GM18508 (cell line): Measurements from ENCODE around the gene DCLRE1C.
"Not testable (repeated sequence)": the region's sequence is repeated elsewhere in the genome, so short reads cannot be mapped to it uniquely, and the experiment has no call there.

ENCODE experiments used
- ATAC-seq: cut with Tn5 transposase; IDR thresholded peaks from one replicate; pipeline ENCODE4 v1.9.1; 2021; ENCODE audit warnings: moderate number of reproducible peaks; ENCODE audit not compliant: insufficient read depth, unreplicated experiment

Gene DCLRE1C

DNA sequence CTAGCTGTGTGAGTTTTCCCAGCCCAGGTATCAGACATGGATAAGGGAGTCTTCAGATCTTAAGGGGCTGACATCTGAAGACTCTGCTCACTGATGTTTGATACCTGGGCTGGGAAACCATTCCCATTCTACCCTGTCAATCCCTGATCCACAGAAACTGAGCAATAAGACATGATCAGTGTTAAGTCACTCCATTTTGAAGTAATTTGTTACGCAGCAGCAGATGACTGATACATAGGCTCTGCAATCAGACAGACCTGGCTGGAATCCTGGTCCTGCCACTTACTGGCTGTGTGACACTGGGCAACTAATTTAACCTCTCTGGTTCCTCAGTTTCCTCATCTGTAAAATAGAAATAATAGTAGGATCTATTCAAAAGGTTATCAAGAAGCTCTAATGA, 6.6 kb downstream of the DCLRE1C start:
- ATAC-seq = no peak

DNA sequence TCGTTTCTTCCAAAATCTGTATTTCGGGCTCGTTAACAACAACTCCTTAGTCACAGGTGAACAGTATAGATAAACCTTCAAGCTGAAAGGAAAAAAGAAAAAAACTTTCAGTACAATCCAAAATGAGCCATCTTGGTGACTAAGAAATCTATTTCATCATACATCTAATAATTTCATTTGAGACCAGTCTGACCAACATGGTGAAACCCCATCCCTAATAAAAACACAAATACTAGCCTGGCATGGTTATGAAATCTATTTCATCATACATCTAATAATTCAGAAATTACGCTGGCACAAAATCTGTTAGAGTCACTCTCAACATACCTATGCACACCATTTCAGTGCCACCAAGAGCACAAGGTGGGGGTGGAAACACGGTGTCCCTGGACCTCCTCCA, 8.8 kb downstream of the DCLRE1C start:
- no peak for ATAC-seq

DNA sequence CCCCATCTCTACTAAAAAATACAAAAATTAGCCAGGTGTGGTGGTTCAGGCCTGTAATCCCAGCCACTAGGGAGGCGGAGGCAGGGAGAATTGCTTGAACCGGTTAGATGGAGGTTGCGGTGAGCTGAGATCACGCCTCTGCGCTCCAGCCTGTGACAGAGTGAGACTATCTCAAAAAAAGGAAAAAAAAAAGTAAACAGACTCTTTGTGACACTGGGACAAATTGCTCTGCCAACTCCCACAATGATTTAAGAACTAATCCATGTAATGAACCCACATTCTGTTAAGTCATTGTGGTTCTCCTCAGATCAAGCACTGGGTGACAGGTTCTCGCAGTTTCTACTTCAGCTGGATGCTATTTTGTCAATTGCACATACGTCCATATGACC, 11.0 kb downstream of the DCLRE1C start:
- not testable (repeated sequence) for ATAC-seq

DNA sequence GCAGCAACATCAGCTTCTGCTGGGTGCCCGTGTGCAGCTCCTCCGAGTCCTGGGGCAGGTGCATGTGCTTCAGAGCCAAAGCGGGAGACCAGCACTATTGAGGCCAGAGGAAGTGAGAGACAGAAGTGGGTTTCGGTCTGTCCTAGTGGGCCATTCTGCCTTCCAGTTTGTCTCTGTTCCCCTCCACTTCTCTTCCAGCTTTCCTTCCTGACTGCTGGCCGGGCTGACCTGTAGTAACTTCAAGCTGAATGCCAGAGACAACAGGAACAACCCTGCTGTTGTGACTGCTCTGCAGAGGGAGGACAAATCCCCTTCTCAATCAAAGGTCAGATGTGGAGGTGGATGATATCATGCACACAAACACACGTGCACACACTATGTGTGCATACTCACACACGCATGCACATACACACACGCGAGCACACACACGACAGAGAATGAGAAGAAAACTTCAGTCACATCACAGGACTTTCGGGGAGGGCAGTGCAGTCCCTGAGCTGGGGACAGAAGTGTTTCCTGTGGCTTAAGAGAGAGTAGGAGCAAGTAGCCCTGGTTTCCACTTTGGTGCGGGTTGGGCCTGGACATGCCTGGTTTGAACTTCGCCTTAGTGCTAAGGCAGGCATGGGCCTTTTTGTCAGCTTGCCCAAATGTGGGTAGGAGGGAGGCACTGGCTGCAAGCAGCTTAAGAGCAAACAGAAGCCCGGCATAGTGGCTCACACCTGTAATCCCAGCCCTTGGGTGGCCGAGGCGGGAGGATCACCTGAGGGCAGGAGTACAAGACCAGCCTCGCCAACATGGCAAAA, 11.5 kb downstream of the DCLRE1C start:
- ATAC-seq = not testable (repeated sequence)

DNA sequence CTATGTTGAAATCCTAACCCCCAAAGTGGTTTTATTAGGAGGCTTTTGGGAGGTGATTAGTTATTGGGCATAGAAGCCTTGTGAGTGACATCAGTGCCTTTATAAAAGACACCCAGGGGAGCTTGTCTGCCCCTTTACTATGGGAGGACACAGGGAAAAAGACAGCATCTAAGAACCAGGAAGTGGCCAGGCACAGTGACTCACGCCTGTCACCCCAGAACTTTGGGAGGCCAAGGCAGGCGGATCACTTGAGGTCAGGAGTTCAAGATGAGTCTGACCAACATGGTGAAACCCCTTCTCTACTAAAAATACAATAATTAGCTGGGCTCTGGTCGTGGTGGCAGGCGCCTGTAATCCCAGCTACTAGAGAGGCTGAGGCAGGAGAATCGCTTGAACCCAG, 14.9 kb downstream of the DCLRE1C start:
- ATAC-seq = not testable (repeated sequence)

DNA sequence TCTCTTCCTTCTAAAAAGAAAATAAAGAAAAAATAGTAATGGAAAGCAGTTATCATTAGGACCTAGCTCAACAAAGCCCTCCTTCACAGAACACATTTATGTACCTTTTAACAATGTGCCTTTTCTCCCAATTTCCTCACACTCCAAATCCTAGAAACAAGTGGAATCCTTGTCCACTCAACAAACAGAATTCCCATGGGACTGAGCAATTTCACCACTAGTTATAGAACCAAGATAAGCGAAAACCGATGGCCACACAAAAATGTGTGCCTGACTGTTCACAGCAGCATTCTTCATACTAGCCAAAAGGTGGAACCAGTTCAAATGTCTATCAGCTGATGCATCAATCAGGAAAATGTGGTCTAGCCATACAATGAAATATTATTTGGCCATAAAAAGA, 17.3 kb downstream of the DCLRE1C start:
- no peak for ATAC-seq

DNA sequence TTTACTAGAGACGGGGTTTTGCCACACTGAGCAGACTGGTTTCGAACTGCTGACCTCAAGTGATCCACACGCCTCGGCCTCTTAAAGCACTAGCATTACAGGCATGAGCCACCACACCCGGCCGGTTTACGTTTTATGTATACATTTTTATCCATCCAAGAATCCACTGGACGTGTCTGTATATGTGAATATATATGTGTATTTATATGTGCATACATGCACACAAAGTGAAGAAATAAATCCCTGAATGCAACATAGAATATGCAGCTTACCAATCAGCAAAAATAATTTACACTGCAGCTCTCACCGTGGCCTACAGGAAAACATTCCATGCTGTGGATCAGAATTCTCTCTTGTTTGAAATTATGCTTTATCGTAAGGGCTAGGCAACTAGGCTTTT, 23.3 kb downstream of the DCLRE1C start:
- ATAC-seq = no peak

DNA sequence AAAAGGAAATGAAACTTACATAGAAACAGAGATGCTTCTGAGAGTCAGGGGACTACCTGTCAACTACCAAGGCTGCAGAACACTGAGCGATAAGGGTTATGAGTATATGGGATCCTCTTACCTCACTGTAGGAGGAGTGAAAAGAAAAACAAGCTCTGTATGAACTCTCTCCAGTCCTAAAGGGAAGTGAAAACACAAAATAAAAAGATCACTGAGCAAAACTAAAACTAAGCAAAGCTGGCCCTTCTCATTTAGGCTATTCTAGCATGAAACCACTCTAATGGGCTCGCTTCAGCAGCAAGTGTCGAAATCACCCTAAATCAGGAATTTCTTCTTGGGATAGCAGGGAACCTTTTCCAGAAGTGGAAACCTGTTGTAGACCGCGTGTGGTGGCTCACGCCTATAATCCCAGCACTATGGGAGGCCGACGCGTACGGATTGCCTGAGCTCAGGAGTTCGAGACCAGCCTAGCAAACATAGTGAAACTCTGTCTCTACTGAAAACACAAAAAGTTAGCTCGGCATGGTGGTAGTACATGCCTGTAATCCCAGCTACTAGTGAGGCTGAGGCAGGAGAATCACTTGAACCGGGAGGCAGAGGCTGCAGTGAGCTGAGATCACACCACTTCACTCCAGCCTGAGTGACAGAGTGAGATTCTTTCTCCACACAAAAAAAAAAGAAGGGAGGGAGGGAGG, 27.0 kb downstream of the DCLRE1C start:
- ATAC-seq = peak; percentile 86

DNA sequence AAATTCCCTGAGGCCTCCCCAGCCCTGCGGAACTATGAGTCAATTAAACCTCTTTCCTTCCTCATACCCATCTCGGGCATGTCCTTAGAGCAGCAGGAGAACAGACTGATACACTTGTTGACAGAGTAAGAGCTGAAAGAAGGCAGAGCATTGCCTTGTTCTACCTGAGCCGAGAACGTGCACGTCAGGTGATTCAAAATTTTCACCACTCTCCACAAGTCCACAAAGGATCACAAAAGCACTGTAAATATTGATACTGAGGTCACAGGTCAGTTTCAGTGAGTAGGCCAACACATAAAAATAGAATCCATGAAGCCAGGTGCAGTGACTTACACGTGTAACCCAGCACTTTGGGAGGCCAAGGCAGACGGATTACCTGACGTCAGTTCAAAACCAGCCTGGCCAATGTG, 27.8 kb downstream of the DCLRE1C start:
- no peak for ATAC-seq

DNA sequence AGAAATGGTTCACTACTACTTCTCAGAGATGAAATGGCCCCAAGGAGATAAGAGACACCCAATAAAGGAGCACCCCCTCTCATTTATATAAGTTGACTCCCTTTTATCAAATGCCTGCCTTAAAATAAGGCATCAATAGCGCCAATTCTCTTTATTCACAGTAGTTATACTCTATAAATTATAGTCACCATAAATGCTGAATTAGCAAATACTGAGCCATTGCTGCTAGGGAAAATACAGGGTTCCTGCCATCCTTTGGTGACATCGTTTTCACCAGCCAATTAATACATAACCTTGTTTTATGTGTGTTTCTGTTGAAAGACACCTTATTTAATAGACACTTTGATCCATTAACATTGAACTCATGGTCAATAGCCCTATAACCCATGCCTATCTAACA, 28.6 kb downstream of the DCLRE1C start:
- ATAC-seq = no peak

DNA sequence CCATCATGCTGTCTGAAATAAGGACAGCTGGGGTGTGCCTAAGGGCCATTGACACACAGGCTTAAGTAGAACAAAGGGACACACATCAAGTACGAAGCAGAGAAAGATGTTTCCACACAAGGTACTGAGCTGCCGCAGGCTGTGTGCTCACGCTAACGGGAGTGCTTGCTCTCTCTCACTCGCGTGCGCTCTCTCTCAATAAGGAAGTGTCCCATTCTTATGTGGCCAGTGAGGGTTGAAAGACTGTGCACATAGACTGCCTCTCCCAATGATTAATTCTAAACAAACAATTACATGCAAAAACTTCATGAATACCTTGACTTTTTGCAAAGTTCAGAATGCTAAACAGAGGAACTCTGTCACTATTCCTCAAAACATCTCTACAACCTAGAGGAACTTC, 29.9 kb downstream of the DCLRE1C start:
- ATAC-seq = no peak

DNA sequence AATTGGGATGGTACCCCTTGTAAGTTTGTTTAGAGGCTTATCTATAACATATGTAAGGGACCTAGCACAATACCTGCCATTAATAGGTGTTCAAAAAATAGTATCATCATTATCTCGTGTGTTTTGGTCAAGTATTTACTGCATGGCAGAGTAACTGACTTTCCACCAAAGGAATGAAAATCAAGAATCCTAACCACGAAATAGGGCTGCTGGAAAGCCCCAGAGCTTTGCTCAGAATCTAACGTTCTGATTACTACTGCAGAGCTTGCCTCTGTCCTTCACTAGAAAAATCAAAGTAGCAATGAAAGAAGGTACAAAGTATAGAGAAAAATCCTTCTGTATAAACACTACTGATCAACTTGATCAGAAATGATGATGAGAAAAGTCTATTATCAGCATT, 34.9 kb downstream of the DCLRE1C start:
- ATAC-seq = no peak

DNA sequence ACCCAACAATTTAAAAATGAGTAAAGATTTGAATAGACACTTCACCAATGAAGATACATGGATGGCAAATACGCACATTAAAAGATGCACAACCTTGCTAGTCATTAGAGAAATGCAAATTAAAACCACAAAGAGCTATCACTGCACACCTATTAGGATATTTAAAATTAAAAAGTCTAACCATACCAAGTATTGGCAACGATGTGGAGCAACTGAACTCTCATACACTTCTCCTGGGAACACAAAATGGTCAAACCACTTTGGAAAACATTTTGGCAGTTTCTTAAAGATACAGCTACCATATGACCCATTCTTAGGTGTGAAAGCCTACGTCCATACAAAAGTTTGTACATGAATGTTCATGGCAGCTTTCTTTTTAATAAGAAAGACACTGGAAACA, 36.1 kb downstream of the DCLRE1C start:
- ATAC-seq = no peak

DNA sequence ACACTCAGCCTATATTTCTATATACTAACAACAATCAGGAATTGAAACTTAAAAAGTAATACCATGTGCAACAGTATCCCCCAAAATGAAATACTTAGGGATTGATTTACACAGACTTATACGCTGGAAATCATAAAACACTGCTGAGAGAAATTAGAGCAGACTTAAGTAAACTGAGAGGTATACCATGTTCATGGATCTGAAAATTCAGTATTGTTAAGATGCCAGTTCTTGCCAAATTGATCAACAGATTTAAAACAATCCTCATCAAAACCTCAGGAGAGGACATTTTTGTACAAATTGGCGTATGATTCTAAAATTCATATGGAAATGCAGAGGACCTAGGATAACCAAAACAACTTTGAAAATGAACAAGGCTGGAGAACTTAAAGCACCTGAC, 37.3 kb downstream of the DCLRE1C start:
- no peak for ATAC-seq

DNA sequence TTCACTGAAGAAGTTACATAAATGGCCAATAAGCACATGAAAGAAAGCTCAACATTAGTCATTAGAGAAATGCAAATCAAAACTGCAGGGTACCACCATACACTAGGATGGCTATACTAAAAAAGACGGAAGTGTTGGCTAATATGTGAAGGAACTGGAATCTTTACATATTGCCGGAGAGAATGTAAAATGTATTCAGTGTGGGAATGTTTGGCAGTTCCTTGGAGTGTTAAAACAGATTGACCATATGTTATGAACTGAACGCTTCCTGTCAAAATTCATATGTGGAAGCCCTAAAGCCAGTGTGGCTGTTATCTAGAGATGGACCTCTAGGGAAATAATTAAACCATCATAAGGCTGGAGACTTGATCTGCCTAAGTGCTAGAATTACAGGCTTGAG, 42.1 kb downstream of the DCLRE1C start:
- ATAC-seq = no peak

DNA sequence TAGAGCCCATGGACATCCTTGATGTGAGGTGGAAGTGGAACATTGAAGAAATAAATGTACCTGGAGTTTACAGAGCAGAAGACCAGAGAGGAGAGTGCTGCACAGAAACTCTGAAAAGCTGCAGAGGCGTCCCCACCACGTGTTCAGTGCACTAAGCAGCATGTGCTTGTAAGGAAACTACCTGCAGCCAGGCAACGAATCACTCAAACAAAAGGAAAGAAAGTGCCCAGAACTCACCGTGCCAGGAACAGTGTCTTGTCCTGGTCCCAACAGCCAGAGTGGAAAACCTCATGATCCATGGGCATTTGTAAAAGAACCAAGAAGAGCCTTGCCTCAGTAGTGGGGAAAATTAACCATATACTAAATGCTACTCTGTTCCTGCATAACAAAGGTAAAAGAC, 42.9 kb downstream of the DCLRE1C start:
- ATAC-seq = no peak

DNA sequence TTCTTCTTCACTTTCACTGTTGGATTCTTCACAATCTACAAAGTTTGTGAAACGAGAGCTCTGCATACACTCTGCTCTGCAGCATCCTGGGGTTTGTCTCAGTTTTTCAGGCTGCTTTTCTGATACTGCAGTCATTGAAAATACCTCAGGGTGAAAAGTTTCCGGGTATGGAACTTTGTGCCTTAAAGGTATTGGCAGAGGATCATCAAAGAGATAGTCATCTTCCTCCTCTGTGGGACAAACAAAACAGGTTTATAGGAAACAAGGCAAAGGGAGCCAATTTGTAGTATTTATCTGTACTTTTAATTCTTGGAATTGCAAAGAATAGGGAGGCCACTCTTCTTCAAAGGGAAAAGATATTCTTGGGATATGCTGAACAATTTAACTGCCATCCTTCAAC, 44.8 kb downstream of the DCLRE1C start:
- ATAC-seq = no peak

DNA sequence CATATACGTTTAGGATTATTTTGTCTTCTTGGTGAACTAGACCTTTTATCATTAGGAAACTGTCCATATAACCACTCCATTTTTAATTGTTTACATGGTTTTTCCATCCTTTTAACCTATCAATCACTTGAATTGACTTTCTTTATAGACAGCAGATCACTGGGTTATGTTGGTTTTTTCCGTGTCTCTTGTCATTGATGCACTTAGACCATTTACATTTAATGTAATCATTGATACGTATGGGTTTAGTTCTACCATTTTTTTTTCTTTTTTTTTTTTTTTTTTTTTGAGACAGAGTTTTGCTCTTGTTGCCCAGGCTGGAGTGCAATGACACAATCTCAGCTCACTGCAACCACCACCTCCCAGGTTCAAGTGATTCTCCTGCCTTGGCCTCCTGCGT, 46.3 kb downstream of the DCLRE1C start:
- ATAC-seq = not testable (repeated sequence)

DNA sequence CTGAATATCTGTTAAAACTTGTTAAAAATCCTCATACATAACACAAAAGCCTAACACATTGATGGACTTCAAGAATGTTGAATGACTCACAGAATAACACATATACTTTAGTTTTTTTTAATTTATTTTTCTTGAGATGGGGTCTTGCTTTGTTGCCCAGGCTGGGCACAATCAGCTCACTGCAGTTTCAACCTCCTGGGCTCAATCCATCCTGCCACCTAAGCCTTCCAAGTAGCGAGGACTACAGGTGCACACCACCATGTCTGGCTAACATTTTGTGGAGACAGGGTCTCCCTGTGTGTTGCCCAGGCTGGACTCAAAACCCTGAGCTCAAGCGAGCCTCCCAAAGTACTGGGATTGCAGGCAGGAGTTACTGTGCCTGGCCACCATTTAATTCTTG, 47.1 kb downstream of the DCLRE1C start:
- no peak for ATAC-seq

DNA sequence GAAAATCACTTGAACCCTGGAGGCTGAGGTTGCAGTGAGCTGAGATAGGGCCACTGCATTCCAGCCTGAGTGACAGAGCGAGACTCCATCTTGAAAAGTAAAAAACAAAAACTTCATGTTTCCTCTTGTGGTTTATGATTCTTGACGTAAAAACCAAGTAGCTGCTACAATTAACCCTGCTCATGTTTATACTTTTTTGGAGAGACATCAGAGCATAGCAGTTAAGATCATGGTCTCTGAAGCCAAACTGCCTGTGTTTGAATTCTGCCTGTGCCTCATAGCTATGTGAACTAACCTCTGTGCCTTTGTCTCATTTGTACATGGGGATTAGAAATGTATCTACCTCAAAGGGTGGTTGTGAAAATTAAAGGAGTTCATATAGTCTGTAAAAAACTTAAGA, 48.0 kb downstream of the DCLRE1C start:
- no peak for ATAC-seq

DNA sequence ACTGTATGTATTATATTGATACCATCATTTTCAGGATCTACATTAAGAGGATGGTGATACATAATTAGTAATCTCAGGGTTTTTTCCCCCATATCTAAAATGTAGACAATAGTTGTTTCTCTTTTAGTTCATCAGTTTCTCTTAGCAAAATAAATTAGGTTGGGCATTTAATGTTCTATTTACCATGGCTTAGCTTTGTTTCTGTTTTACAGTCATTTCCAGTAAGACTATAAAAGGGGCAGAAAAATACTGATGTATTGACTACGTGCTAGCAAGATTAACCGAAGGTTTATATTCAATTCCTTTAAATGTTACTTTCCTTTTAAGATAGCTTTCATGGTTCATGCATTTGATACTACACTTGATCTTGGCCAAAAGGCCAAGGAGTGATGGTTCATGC, 49.0 kb downstream of the DCLRE1C start:
- no peak for ATAC-seq

DNA sequence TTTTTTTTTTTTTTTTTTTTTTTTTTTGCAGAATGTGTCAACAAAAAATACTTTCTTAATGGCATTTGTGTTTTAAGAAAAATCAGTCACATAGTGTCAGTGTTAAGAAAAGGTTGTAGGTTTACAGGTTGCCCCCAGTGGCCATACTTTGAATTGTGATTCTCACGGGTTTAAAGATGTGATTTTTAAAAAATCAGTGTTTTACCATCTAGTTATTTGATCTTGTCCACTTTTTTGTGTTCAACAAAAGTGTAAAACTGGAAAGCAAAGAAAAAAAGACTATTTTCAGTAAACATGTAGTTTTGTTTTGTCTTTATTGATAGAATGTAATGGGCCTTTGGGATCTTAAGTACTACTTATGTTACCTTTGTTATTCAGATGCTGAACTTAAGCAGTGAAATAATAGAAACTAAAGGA, 49.6 kb downstream of the DCLRE1C start:
- ATAC-seq = no peak
